Measurements from ENCODE around the gene COL6A6.

- no peak for TF ChIP-seq EZH2phosphoT487 (IDR thresholded peaks at IDR 0.05; ENCODE audit: insufficient read depth, low read depth)
- TF ChIP-seq EZH2 (IDR thresholded peaks at IDR 0.05; ENCODE audit: insufficient read depth, poor library complexity, severe bottlenecking), result no peak
Observed at GRCh38 chr3:130548356-130548755, 31.4 kb downstream of the COL6A6 start.

Data from GM23248 (cell line).